Inferior parietal cortex (tissue), 1 donor: ENCODE results near the gene CSNK1G2.

ENCODE experiments used
- DNase-seq: peaks from one replicate; pipeline ENCODE4 v3.0.0-alpha.2; 2016; ENCODE audit errors: extremely low spot score

Gene CSNK1G2

GRCh38 chr19:1941146-1942077 is at the start of gene CSNK1G2:
Gene CSNK1G2 (plus strand): TSS chr19:1941172. CDS start chr19:1969773, 28,601 bp downstream.
- DNase-seq = no peak

DNA sequence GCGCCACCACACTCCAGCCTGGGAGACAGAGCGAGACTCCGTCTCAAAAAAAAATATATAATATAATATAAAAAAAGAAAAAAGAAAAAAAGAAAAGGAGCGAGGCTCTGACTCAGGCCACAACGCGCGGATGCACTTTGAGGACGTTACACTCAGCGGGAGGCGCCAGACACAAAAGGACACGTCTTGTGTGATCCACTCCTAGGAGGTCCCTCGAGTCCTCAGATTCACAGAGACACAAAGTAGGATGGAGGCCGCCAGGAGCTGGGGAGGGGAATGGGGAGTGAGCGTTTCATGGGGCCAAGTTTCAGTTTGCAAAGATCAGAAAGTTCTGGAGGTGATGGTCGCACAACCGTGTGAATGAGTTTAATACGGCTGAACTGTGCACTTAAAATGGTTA is 47.2 kb upstream of the CSNK1G2 start:
- no peak for DNase-seq

DNA sequence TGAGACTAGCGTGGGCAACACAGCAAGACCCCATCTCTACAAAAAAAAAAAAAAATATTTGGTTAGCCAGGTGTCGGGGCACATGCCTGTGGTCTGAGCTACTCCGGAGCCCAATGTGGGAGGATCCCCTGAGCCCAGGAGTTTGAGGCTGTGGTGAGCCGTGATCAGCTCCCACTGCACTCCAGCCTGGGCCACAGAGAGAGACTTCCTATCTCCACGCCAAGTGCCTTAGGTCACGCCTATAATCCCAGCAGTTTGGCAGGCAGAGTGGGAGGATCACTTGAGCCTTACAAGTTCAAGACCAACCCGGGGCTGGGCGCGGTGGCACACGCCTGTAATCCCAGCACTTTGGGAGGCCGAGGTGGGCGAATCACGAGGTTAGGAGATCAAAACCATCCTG is 44.5 kb upstream of the CSNK1G2 start:
- no peak for DNase-seq

DNA sequence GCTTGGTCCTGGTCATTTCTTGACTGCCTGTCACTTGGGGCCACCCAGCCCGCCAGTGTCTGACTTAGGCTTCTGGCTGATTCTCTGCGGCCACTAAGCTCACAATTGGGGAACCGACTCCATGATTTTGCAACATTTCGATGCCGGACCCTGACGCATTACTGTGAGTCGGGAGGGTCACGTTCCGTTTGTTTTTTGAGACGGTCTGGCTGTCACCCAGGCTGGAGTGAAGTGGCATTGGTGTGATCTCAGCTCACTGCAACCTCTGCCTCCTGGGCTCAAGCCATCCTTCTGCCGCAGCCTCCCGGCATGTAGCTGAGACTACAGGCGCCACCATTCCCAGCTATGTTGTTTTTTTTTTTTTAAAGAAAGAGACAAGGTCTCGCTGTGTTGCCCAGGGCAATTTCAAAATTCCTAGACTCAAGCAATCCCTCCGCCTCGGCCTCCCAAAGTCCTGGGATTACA is 39.0 kb upstream of the CSNK1G2 start:
- no peak for DNase-seq

GRCh38 chr19:1902923-1903322 is 38.0 kb upstream of the CSNK1G2 start:
- DNase-seq = no peak

- DNase-seq = no peak
Observed at GRCh38 chr19:1904860-1905109, 36.2 kb upstream of the CSNK1G2 start.

DNA sequence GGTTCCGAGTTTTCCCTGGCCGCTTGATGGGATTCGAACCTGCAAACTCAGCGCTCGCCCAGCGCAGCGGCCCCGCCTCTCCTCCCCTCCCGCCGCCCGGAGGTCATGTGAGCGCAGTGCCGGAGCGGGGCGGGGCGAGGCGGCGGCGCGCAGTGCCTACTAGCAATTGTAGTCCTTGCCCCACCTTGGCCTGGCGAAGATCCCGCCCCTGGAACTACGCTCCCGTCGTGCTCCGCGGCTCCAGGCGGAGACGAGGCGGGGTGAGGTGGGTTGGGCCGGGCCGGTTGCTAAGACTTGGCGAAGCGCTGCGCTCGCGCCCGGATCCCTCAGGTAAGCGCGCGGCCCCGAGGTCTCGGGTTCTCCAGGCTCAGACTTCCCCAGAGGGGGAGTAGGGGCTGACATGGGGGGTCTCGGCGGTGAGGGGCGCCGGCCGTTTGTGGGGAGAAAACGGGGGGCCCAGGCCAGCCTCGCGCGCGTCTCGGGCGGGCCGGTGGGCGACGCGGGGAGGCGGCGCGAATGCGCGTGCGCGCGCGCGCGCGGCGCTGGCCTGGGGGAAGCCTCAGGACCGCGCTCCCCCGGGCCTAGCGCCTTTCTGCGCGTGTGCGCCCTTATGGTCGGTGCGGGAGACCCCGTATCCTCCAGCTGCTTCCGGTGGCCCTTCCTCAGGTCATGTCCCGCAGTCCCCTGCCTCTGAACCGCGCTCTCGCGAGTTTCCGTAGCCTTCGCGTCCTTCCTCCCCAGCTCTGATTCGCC is 35.7 kb upstream of the CSNK1G2 start, which contains the start of the genes ADAT3 and SCAMP4:
Gene ADAT3, plus strand, starts transcription at position 290 of the 753 bp plus-strand sequence. CDS start 6,649 bp downstream, outside the sequence.
Gene SCAMP4, plus strand, starts transcription at position 290 of the 753 bp plus-strand sequence. CDS start 9,621 bp downstream, outside the sequence.
- peak; percentile 98 for DNase-seq

DNA sequence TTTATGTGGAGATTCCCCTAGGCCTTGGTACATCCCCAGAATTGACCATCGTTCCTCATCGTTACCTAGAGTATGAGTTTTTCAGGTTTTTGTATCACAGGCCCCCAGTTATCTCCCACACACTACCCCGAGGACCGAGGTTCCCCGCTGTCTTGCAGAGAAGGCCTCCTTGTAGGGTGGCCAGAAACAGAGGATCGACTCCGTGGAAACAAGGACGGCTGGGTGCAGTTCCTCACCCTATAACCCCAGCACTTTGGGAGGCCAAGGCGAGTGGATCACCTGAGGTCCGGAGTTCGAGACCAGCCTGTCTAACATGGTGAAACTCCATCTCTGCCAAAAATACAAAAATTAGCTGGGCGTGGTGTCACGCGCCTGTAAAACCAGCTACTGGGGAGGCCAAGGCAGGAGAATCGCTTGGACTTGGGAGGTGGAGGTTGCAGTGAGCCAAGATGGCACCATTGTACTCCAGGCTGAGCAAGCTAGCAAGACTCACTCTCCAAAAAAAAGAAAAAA is 35.1 kb upstream of the CSNK1G2 start:
- DNase-seq = no peak

GRCh38 chr19:1906985-1907562 is 33.9 kb upstream of the CSNK1G2 start:
- DNase-seq = no peak

DNA sequence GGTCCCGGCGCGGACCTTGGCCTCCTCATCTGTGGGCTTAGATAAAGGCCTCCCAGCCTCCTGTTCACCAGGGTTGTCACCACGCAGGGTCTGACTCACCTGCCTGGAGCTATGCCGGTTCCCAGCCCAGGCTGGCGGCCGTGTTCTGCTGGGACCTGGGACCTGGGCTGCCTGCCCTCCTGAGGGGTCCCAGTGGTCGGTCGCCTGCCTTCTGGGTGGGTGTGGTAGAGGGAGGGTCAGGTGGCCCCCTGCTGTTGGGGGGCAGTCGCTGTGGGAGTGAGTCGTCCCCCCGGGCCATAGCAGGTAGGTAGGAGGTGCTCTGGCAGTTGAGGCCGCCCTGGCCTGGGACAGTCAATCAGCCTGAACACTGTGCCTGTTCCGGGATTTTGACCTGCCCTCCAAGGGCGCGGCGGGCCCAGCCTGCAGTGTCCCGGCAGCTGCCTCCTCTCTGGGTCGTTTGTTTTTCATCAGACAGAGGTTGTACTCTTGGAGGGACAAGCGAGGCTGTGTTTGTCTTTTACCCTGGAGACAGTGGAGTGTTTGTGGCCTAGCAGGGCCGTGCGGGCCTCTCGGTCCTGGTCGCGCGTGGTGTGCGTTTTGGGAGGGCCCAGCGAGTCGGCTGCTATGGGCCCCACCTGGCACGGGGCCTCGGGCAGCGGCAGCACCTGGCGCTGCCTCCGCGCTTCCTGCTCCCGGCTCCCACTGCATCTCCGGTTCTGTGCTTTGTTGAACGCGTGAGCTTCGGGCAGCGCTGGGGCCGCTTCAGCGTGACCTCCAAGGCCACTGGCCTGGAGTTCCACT is 33.2 kb upstream of the CSNK1G2 start:
- no peak for DNase-seq

- no peak for DNase-seq
Observed at GRCh38 chr19:1908364-1908678, 32.7 kb upstream of the CSNK1G2 start.

DNA sequence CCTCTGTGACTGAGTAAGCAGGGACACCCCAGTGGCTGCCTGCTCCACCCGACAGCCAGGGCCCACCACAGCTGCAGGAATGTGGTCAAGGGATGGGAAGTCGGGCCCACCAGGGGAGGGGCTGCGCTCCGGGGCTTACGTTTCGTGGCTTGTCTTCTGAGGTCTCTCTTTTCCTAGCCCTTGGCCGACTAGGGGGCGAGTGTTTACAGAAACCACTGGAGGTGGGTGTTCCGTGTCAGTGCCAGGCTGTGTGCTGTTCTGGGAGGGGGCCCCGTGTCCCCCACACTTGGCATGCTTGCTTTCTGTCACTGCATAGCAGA is 31.3 kb upstream of the CSNK1G2 start:
- DNase-seq = no peak

- no peak for DNase-seq
Observed at GRCh38 chr19:1910177-1910576, 30.8 kb upstream of the CSNK1G2 start.

DNA sequence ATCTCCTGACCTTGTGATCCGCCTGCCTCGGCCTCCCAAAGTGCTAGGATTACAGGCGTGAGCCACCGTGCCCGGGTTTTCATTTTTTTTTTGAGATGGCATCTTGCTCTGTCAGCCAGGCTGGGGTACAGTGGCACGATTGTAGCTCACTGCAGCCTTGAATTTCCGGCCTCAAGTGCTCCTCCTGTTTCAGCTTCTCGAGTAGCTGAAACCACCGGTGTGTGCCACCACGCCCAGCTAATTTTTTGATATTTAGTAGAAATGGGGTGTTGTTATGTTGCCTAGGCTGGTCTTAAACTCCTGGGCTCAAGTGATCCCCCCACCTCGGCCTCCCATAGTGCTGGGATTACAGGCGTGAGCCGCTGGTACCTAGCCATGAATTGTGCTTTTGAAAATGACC is 29.9 kb upstream of the CSNK1G2 start:
- DNase-seq = no peak

- no peak for DNase-seq
Observed at GRCh38 chr19:1911995-1912394, 29.0 kb upstream of the CSNK1G2 start.

GRCh38 chr19:1912760-1913505 is 28.0 kb upstream of the CSNK1G2 start:
- DNase-seq = no peak

- no peak for DNase-seq
Observed at GRCh38 chr19:1913781-1914577, 27.0 kb upstream of the CSNK1G2 start.

GRCh38 chr19:1914826-1915341 is 26.1 kb upstream of the CSNK1G2 start:
- DNase-seq = no peak

DNA sequence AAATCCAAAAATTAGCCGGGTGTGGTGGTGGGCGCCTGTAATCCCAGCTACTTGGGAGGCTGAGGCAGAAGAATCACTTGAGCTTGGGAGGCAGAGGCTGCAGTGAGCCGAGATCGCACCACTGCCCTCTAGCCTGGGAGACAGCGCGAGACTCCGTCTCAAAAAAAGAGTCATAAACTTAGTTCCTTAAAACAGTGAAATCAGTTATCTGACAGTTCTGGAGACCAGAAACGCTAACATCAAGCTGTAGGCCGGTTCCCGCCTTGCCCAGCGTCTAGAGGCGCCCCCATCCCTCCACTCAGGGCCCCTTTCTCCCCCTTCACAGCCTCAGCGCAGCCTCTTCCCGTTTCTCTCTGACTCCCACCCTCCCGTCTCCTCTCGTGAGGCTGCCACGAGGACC is 23.8 kb upstream of the CSNK1G2 start:
- no peak for DNase-seq

- DNase-seq = no peak
Observed at GRCh38 chr19:1917926-1918325, 23.0 kb upstream of the CSNK1G2 start.
